NCI-H2227 treated with DMSO at 0.1 percent for 48 hours (cell line): Measurements from ENCODE around the gene REXO1.
A peak's percentile ranks its signal among the peaks of the same experiment; 100 is the strongest.
"Not testable (repeated sequence)": the region's sequence is repeated elsewhere in the genome, so short reads cannot be mapped to it uniquely, and the experiment has no call there.

Experiments used
- DNase-seq: peaks from one replicate; lab custom pipeline; 2025; lab: John Stamatoyannopoulos, UW

The REXO1 gene, protein sequence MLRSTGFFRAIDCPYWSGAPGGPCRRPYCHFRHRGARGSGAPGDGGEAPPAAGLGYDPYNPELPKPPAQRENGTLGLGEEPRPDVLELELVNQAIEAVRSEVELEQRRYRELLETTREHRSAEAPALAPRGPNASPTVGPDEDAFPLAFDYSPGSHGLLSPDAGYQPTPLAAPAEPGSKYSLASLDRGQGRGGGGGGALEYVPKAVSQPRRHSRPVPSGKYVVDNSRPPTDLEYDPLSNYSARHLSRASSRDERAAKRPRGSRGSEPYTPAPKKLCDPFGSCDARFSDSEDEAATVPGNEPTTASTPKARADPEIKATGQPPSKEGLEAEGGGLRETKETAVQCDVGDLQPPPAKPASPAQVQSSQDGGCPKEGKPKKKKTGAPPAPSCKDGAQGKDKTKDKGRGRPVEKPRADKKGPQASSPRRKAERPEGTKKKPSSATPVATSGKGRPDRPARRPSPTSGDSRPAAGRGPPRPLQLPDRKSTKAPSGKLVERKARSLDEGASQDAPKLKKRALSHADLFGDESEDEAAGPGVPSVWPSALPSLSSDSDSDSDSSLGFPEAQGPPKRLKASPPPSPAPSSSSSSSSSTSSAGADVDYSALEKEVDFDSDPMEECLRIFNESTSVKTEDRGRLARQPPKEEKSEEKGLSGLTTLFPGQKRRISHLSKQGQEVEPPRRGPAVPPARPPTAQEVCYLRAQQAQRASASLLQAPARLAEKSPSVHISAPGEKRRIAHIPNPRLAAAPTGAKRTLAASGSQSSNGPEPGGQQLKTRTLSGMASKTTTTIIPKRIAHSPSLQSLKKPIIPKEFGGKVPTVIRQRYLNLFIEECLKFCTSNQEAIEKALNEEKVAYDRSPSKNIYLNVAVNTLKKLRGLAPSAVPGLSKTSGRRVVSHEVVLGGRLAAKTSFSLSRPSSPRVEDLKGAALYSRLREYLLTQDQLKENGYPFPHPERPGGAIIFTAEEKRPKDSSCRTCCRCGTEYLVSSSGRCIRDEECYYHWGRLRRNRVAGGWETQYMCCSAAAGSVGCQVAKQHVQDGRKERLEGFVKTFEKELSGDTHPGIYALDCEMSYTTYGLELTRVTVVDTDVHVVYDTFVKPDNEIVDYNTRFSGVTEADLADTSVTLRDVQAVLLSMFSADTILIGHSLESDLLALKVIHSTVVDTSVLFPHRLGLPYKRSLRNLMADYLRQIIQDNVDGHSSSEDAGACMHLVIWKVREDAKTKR

DNA sequence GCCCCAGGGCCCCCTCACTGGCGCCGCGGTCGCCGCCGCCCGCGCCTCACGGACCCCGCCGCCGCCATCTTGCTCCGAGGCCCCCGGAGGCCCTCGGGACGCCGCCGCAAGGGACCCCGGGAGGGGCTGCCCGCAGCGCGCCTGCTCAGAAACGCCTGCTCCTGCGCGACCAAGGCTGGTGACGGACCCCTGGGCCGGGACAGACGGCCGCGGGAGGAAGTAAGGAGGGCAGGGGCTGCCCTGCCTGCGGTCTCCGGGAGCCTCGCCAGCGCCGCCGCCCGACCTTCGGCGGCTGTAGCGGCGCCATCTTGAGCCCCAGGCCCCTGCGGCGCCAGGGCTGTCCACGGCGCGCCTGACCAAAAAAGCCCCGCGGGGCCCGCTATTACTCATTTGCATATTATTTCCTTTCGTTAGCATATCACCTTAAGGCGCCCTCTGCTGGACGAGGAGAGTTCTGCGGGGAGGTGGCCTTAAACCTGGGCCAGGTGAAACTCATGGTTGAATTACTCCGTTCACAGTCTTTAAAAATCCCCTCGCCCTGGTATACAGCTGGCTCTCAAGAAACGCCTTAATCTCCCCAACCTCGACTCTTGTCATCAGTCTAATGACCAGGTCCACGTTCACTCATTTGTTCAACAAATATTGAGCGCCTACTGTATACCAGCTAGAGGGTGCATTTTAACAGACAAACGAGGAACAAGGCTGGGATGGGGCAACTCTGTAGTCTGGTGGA is at the start of gene REXO1:
REXO1 (minus strand) TSS at position 85 of the 733 bp plus-strand sequence. CDS start 125 bp downstream, outside the sequence.
- peak; percentile 85 for DNase-seq

DNA sequence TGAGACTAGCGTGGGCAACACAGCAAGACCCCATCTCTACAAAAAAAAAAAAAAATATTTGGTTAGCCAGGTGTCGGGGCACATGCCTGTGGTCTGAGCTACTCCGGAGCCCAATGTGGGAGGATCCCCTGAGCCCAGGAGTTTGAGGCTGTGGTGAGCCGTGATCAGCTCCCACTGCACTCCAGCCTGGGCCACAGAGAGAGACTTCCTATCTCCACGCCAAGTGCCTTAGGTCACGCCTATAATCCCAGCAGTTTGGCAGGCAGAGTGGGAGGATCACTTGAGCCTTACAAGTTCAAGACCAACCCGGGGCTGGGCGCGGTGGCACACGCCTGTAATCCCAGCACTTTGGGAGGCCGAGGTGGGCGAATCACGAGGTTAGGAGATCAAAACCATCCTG is 48.2 kb upstream of the REXO1 start:
- DNase-seq = no peak

DNA sequence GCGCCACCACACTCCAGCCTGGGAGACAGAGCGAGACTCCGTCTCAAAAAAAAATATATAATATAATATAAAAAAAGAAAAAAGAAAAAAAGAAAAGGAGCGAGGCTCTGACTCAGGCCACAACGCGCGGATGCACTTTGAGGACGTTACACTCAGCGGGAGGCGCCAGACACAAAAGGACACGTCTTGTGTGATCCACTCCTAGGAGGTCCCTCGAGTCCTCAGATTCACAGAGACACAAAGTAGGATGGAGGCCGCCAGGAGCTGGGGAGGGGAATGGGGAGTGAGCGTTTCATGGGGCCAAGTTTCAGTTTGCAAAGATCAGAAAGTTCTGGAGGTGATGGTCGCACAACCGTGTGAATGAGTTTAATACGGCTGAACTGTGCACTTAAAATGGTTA is 45.5 kb upstream of the REXO1 start:
- no peak for DNase-seq

DNA sequence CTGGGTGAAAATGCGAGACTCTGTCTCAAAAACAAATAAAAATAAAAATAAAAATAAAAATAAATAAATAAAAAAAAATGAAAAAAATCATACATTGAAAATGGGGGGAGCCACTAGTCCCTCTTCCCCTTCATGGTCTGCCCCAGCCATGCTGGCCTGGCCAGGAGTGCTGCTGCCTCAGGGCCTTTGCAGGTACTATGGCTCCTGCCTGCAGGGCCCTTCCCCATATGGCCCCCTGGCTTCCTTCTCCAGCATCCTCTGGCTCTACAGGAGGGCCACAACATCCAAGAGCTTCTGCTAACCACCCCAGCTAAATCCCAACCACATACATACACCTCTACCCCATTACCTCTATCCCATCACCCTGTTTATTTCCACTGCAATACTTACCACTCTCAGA is 41.6 kb upstream of the REXO1 start:
- no peak for DNase-seq

DNA sequence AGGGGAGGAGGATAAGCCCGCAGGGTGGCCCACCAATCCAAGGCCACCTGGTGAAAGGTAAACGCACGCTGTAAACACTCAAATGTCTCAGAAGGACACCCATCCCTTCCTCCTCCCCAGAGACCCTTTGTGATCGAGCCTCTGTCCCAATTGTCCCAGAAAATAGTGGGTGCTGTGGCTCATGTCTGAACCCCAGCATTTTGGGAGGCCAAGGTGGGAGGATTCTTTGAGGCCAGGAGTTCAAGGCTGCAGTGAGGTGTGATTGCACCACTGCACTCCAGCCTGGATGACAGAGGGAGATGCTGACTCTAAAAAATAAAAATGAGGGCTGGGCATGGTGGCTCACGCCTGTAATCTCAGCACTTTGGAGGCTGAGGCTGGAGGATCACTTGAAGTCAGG is 40.1 kb upstream of the REXO1 start:
- no peak for DNase-seq

DNA sequence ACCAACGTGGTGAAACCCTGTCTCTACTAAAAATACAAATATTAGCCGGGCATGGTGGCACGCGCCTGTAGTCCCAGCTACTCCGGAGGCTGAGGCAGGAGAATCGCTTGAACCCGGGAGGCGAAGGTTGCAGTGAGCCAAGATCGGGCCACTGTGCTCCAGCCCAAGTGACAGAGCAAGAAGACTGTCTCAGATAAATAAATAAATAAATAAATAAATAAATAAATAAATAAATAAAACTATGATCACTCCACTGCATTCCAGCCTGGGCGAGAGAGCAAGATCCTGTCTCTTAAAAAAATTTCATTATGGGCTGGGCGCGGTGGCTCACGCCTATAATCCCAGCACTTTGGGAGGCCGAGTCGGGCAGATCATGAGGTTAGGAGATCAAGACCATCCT is 38.1 kb upstream of the REXO1 start:
- not testable (repeated sequence) for DNase-seq

DNA sequence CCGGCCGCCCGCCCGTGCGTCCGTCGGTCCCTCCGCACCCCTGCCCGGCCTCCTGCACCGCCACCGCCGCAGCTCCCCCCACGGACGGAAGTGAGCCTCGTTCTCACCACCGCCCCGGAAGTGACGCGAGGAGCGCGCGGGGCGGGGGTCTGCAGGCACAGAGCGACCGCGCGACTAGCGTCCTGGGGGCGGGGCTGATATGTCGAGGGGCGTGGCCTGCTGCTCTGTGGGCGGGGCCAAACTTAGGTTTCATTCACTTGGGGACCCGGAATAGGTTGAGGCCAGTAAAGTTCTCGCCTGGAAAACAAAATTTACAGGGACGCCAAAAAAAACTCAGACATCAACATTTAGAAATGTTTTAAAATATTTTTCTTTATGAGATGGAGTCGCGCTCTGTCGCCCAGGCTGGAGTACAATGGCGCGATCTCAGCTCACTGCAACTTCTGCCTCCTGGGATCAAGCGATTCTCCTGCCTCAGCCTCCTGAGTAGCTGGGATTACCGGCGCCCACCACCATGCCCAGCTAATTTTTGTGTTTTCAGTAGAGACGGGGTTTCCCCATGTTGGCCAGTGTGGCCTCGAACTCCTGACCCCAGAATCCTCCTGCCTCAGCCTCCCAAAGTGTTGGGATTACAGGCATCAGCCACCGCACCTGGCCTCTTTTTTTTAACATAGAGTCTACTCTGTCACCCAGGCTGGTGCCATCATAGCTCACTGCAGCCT is 37.3 kb upstream of the REXO1 start, which contains the start of gene ABHD17A:
ABHD17A (minus strand) TSS at position 99 of the 722 bp plus-strand sequence. CDS start 3,930 bp downstream, outside the sequence.
- peak; percentile 62 for DNase-seq

DNA sequence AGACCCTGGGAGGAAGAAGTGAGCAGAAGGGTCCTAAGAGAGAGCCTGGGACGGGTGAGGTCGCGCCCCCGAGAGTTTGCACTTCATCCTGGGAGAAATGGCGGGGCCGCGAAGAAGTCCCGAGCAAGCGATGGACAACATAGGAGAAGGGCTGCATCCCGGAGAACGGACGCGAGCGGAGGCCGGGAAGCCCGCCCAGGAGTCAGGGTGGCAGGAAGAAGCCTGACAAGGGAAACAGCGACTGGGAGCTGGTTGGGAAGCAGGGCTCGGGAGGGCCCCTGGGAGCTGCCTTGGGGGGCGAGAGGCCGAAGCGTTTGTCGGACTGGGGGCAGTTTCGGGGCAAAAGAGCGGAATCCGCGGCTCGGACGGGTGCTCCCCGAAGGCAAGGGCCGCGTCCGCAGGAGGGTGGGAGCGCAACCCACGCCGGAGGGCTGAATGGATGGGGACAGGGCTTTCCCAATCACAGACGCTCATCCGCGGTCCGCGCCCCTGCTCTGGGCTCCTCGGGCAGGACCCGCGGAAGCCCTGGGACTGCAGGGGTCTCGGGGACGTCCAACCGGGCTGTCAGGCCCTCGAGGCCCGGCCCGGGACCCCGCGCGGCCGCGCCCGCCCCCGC is 36.5 kb upstream of the REXO1 start:
- no peak for DNase-seq

DNA sequence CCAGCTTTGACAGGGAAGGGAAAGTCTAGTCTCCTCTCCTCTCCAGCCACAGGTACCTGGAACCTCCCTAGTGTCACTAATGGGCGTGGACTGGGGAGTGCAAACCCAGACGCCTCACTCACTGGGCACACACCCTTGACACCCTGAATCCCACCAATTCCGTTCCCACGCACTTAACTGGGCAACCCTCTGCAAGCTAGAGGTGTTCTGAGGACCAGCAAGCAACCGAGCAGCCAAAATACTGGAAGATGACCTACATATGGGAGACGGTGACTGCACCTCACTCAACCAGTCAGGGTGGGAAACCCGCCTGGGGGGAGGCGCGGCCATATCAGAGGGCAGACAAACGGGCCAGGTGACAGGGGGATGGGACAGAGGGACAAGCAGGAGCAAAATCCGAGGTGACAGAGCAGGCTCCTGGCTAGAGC is 36.0 kb upstream of the REXO1 start:
- DNase-seq = no peak

DNA sequence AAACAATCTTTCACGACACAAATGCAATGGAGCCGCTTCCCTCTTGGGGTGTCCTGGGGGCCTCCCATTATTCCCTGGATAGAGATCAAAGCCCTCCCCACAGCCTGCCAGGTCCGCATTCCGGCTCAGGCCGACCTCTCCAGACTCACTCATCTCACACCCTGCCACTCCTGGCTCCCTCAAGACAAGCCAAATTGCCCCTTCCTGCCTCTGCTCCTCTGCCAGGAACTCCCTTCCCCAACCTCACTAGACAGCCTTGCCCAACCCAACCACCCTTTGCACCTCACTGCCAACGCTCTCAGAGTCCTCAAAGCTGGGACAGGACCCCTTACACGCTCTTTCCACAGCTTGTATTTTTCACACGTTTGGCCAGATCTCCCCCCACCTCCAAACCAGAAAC is 35.5 kb upstream of the REXO1 start:
- DNase-seq = no peak

DNA sequence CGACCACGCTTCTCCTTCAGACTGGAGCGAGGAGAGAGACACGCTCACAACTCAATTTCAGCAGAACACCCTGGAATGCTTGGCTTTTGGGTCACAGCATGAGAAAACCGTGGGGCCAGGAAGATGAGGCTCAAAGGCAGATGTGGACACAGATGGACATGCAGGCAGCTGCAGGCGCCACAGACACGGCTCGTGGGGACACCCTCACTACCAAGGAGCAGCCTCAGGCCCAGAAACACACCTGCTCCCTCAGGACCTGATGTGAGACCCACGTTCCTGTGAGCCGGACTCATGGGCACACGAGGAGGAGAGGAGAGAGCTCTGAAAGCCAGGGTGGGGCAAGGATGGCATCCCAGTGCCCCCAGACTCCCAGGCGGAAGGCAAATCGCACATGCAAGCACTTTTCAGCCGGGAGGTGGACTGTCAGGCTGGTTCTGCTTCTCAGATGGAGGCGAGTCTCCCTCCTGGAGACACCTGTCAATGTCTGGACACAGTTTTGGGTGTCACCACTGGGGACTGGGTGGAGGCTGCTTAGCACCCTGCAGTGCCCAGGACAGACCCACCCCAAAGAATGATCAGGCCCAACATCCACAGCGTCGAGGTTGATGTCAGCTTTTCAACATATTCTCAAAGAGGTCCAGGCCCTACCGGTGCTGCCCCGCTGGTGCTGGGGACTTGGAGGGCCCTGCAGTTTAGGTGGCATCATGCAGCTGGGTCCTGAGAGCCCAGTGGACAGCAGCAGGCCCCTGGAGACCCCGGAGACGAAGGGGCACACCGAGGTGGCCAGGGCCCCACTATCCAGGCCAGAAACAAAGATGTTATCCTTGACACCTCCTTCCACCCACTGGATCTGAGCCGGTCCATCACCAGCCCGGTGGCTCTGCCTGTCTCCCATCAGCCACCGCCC is 34.8 kb upstream of the REXO1 start:
- DNase-seq = no peak

DNA sequence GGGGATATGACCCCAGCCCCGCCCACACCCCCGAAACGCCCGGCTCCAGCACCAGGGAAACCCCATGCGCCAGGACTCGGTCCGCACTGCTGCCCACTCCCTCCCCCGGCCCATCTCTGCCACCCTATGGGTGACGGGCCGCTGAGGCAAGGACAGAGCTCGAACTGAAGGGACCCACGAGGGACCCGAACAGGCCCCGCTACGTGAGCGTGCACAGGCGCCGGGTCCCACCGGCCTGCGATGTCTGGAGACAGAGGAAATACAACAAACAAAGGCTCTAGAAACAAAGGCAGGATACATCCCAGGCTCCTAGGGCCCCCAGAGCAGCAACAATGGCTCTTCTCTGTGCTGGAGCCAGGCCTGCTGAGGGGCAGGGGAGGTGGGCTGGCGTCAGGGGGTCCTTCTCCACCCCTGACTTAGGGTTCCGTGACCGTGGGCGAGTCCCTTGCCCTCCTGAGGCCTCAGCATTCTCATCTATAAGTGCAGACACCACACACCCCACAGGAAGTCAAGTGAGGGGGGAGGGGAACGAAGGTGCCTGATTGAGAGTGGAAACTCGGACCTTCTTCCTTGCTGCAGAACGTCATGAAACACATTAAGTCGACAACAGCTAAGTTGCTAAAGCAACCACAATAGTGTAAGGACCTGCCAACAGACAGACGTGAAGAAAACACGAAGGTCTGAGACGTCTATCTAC is 34.0 kb upstream of the REXO1 start:
- no peak for DNase-seq

DNA sequence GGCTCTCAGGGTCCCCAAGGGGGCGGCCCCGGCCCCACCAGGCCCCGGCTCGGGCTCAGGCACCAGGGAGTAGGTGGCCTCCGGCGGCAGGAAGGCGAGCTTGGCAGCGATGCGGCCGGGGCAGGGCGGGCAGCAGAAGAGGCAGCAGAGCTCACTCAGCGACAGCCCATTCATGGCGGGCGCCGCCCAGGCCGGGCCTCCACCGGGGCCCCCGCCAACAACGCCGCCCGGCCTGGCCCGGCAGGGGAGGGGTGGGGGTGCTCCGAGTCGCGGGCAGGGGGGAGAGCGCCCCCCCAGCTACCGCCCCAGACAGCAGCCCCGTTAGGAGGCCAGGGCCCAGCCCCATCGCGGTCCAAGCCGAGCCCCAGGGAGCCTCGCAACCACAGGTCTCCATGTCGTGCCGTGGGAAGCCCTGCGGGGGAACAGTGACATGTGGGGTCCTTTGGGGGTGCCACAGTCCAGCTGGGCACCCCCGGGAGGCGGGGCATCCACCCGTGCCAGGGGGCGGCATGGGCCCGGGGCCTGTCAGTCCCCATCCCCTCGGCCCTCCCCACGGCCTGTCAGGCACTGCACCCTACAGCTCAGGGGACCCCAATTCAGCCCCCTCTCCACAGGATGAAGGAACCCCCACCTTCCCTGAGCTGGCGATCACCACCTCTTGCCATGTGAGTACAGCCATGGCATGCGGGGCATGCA is 33.3 kb upstream of the REXO1 start:
- not testable (repeated sequence) for DNase-seq

DNA sequence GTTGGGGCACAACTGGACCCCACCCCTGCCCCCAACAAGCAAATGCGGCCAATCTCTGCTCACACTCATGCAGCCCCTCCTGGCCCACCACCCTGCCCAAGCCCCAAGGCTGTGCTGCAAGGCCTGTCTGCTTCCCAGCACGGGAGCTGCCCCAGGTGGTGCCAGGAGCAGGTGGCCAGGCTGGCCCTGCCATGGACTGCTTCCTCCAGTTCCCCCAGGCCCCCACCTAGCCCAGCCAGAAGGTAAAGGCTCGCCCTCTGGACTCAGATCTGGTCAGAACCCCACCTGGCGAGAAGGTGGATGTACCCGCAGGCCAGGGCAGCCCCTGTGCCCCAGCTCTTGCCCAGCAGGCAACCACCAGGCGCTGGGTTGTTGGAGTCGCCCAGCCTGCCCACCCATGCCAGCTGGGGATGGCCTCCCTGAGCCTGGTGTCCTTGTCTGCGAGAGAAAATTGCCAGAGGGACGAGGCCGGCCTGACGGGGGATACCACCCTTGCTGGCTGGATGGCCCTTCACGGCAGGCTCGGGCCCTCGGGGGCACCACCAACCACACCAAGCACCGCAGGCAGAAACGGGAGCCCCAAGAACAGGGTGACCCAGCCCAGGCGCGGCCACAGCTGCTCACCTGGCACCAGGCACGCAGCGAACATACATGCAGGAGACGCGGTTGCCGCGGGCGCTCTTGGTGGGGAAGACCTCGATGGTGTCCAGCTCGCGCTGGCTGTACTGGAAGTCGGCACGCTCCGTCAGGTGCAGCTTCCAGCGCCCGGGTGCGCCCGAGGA is 32.5 kb upstream of the REXO1 start:
- DNase-seq = no peak

DNA sequence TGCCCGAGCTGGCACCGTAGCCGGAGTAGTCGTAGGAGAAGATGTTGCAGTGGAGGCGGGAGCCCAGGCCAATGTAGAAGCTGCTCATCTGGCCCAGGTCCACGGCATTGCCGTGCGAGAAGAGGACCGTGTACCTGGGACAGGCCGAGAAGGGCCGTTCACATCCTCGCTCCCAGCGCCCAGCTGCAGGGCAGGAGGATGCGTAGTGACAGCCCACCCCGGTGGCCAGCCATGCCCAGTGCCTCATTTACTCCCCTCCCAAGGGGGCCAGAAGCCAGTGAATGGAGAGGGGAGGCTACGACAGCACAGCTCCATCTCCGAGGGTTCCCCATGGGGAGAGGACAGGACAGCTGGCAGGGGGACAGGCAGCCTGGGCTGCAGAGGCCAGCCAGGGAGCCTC is 31.7 kb upstream of the REXO1 start:
- not testable (repeated sequence) for DNase-seq

DNA sequence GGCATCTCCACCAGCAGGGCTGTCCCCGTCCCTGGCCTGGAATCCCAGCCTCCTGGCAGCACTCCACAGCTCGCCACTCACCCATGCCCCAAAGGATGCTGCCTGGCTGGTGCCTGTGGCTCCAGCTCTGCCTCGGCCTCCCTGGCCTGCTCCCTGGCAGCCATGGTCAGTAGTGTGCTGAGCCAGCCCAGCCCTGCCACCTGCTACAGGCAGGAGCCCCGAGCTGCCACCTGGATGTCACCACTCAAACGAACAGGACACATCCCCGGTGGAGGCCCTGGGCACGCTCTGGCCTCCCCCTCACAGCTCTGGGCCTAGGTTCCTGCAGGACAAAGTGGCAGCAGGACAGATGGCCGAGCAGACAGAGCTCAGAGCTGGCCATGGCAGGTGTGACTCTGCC is 30.3 kb upstream of the REXO1 start:
- not testable (repeated sequence) for DNase-seq

DNA sequence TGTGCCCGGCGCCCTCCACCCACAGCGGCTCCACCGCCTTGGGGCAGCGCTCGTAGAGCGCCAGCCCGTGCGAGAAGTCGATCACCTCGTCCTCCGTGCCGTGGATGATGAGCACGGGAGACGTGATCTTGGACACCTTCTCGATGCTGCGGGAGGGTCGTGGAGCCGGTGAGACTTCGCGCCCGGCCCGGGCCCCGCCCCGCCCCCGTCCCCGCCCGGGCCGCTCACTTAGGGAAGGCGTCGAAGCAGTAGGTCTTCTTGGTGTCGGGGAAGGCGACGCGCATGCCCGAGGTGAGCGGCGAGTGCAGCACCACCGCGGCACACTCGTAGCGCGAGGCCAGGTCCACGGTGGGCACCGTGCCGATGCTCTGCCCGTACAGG is 29.0 kb upstream of the REXO1 start:
- DNase-seq = not testable (repeated sequence)
